GM19463 (cell line): ENCODE data around the gene PLCB4.

Source experiments
- ATAC-seq: cut with Tn5 transposase; IDR thresholded peaks from one replicate; pipeline ENCODE4 v1.9.1; 2021; ENCODE audit warnings: mild to moderate bottlenecking, moderate library complexity; ENCODE audit not compliant: unreplicated experiment

The PLCB4 gene

DNA sequence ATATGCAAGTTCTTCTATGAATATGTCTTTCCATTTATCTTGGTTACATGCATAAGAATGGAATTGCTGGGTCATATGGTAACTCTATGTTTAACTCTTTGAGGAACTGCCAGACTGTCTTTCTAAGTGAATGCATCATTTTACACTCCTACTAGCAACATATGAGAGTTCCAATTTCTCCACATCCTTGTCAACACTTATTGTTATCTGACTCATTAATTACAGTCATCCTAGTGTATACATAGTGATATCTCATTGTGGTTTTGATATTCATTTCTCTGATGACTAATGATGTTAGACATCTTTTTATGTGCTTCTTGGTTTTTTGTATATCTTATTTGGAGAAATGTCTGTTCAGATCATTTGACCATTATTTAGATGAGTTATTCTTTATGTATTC, 348.8 kb downstream of the PLCB4 start:
- no peak for ATAC-seq

DNA sequence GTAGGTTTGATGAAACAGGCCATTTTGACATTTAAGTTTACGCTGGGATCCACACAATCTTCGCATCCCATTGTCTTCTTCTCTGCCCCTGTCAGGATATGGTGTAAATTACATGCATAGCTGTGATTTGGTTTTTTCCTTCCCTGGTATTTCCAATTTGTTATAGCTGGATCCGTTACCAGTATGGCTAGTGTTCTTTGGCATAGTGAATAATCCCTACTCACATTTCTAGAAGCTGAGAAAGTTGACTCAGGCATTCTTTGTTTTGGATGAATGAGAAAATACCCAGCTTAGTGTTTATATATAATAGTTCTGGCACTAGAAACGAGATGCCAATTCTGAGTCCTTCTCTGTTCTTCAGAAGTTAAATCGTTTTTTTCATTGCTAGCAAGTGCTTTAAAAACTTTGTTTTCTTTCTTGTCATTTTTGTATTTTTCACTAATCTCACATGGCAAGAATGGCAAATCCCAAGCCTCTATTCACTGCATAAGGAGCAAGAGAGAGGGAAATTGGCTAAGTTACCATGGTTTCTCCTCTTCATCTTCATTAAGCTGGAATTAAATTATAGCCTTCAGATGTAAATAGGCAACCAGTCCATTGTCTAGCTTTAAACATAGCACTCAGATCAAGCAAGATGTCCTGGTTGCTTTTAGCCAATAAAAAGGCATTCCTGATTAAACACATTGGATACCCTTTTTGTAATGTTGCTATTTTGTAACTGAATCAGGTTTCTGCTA, 353.6 kb downstream of the PLCB4 start:
- ATAC-seq, result no peak

DNA sequence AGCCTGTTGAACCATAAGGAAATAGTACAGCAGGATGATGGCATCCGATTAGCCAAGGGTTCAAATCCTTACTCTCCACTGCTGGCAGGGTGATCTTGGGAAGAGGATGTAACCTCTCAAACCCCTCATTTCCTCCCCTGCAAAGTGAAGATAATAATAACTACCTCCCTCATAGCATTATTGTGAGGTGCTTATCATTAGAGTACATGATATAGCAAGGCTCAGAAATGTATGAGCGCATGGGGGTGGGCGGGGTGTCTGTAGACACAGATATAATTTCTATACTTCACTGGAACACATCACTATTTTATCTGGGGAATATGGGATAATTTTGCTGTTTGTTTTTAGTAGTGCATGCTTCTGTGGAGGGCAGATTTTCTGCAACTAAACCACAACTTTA, 355.7 kb downstream of the PLCB4 start:
- ATAC-seq, result no peak

DNA sequence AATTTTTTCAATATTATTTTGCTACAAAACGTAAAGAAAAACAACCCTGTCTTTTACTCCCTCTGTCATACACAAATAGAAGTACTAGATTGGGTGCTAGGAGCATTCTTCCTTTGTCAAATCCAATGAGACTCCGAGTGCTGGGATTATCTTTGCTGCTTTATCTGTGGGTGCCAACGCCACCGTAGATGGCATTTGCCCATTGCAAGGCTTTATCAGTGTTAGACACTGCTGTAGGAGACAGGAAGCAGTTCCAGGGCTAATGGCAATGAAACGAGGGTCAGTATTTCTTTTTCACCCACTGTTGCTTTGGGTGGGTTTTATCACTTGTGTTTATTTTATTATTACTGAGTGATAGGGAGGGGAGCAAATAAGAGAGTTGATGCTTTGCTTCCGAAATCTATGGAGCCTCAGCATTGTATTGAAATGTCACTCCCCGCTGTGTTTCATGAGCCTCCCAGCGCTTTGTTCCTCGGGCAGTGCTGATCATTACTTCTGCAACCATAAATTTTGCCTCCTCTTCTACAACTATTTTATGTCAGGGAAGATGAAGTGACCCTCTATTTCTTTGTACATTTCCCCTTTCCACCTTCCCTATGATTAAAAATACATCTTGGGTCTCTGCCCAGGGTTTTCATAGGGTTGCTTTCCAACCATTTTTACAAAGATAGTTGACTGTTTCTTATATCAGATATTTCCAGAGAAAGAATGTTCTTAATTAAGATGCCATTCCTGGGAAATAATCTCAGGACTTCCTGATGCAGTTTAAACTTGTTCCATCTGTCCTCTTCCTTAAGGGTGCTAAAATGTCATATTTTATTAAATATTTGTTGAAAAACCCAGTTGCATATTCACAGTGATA, 358.8 kb downstream of the PLCB4 start:
- no peak for ATAC-seq

DNA sequence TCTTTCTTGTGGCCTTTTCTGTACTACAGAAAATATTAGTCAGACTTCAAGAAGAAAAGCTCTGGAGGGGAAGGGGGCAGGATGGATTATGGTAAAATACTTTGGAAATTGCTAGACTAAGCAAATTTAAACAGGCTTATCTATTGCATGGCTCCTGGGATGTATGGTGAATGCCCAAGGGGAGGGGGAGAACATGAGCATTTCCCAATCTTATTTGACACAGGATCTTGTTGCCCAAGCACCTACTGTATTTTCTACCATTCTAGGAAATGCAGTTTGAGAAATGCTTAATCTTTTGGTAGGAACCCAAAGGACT, 359.4 kb downstream of the PLCB4 start:
- ATAC-seq, result no peak

DNA sequence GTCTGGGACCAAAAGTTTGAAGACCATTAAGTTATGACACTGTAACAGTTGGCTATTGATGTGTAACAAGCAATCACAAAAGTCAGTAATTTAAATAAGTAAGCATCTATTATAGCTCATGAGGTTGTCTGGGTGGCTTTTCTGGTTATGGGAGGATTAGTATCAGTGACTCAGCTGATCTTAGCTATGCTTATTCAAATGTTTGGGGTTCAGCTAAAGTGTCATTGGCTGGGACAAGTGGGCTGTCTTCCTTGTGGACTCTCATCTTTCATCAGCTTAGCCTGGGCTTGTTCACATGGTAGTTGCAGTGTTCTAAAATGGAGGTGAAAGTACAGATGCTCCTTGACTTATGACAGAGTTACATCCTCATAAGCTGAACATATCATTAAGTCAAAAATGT, 370.9 kb downstream of the PLCB4 start:
- no peak for ATAC-seq

DNA sequence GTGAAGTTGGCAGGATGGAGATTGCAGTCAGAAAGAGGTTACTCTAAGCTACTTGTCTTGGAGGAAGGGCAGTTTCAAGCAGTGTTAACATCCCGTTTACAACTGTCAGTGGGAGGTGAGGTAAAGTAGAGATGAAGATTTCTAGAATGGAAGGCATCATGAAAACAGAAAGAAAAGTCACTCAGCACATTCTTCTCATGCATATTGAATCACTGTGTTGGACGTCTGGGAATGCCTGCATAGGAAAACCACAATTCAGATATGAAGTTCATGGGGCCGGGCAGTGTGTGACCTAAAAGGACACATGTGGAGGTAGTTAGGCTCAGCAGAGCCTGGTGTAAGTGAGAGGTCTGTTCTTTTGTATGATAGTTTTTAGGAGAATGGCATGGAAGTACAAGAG, 372.0 kb downstream of the PLCB4 start:
- no peak for ATAC-seq

DNA sequence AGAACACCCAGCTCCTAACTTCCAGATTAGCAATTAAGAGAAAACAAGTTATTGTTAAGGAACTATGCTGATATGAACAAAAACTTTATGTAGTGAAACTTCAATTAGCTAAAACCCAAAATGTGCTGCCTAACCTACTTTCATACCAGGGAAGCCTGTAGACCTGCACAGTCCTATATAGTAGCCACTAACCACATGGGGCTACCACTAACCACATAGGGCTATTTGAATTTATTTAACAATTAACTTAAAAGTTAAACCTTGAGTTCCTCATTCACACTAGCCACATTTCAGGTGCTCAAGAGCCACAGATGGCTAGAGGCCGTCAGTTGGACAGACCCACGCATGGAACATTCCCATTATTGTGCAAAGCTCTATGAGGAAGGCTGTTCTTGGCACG, 373.1 kb downstream of the PLCB4 start:
- peak; percentile 77 for ATAC-seq

DNA sequence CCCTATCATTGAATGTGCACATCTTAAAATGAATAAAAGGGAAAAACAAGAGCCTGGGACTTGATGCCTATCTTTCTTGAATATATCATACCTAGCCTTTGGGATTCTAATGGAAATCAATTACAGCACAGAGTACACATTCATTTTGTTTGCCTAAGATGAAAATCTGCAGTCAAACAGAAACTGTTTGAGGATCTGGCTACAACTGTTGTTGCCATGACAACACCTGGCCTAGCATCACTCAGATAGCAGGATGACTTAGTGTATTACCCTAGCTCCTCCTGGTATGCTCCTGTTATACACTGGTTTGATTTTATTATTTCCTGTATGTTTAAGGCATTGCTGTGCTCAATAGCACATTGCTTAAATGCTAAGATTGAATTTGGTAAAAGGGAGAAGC, 374.0 kb downstream of the PLCB4 start:
- no peak for ATAC-seq

DNA sequence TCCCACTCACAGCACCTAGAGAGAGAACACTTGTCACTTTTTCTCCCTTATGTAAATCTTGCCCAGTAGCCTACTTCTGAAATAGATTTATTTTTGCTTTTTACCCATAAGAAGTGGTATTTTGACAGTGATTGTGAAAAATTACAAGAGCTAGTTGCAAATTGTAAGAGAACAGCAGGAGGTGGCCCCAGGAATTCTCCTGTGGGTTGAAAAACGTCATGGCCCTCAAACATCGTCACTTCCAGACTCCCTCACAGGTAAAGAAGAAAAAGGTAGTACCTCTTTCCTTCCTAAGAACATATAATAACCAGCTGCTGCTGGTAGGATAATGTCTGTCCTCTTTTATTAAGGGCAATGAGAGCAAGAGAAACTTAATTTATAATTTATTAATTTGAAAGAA, 376.0 kb downstream of the PLCB4 start:
- ATAC-seq, result no peak

DNA sequence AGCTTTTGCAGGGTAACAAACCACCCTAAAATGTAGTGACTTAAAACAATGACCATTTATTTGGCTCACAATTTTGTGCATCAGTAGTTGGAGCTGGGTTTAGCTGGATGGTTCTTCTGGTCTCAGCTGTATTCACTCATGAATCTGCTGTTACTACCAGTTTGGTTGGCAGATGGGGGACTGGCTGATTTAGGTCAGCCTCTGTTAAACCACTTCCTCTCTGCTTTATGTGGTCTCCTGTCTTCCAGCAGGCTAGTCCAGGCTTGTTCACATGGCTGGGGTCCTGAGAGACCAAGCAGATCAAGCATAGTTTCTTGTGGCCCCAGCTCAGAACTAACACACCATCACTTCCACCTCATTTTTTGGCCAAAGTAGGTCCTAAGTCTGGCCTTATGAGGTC, 378.3 kb downstream of the PLCB4 start:
- no peak for ATAC-seq

DNA sequence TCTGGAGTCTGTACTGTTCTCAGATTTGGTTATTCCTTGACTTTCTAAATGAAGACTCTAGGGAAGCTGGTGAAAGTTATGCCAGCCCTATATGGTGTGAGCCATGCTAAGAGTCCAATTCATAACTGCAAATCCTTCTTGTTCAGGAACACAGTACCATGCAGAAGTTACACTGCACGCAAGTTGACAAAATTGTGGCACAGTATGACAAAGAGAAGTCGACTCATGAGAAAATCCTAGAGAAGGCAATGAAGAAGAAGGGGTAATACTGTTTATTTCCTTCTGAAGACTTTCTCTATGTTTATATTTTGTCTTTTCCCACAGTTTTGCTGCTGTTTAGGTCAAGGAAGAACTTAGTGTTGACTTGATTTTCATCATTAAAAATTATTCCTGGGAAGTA, 384.3 kb downstream of the PLCB4 start:
- no peak for ATAC-seq

DNA sequence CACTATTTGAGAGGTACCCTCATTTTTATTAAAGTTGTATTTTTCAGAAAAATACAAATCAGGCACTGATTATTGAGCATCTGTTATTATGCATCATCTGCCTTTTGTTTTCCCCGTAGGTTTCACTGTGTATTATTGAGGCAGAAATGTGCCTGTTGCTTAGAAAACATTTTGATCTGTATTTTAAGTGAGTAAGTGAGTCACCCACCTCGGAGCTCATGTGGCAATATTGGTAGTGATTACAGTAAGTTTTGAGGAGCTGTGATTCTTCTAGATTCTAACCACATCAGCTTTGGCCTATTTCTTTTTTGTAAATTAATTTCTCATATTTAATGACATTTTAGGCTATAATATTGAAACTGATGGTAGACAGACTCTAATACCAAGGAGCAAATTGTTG, 385.9 kb downstream of the PLCB4 start:
- ATAC-seq, result no peak

DNA sequence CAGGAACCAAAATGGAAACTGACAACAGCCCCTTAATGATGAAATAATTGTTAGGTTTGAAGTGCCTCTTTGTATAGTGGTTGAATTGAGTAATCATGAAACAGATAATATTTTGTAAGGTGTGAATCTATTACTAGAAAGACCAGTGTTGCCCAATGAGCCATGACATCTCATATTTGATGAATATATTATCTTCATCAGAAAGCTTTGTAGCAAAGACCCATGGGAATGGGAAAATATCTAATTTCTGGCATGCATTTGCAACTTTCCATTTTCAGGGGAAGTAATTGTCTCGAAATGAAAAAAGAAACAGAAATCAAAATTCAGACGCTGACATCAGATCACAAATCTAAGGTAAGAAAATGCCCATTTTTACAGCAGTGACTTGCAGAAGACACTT, 388.2 kb downstream of the PLCB4 start:
- ATAC-seq, result no peak

DNA sequence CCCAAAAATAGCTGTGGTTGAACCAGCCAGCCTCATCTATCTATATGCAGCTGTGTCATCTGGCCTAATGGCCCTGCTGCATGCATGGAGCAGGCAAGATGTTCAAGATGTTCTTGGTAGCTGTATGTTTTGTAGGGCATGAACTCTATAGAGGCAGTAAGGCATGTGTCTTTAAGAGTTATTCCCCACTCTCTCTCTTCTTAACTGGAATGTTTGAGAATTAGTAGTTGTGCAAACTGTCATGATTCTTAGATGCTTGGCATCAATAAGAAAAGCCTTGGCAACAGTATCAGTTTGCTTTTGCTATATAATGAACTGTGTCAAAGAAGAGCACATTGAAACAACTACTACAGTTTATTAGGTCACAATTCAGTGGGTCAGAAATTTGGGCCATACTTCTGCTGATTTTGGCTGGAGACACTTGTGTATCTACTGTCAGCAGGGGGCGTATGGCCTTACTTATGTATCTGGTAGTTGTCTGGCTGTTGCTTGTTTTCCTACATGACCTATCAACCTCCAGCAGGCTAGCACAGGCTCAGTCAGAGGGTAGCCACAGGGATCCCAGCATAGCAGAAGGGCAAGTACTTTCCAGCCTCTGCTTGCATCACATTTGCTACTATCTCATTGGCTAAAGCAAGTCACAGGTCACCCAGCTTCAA, 389.4 kb downstream of the PLCB4 start:
- no peak for ATAC-seq

DNA sequence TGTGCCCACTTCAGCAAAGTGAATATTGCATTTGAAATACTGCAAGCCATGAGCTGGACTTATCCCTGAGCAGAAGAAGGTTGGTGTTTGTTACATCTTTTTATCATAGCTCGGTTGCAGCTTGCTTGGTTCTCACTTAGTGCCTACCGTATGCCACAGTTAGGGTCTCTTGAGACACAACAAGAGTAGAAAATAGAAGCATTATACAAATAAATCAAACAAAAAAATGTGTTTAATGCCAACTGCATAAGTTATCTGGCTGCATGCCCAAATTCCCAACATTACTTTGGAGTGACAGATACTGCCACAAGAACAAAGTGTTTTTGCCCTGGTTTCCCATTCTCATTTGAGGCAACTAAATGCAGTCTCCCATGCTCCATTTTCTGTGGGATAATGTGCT, 391.6 kb downstream of the PLCB4 start:
- no peak for ATAC-seq

DNA sequence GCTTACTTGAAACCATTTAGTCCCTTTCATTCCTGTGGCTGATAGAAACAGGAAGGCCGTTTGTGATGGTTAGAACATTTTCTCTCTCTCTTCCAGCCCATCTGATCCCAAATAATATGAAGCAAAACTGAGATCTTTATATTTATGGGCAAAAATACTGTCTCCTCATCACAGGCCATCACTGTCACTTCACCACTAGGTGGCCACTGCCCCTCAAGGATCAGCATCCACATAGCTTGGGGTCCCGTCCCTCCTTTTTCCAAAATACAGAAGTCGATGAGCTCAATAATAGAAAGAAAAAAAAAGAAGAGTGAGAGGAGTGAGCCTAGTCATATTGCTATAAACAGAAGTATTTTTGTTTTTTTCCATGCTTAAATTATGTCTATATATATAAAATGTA, 399.1 kb downstream of the PLCB4 start:
- ATAC-seq, result no peak

DNA sequence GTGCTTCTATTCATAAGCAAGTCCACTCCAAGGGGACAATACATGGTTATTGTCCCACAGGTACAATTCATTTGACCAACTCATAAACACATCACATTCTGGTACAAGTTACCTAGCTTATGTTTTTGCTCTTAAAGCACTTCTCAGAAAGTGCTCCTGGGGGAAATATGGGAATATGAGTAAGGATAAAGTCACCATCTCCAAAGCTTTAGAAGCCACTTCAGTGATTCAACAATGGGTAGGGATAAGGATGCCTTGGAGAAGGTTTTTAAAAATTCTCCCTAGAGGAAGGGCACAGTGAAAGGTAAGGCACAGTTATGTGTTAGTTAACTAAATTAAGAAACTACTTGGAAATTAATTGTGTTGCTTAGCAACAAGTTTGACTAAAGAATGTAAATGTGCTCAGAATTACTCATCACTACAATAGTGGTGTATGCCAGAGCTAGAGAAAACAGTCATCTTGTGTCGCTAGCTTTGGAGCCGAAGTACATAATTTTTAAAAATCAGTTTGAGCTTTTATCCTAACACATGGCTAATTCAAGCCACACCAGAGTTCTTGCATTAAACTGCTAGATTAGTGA, 406.0 kb downstream of the PLCB4 start:
- ATAC-seq, result no peak

DNA sequence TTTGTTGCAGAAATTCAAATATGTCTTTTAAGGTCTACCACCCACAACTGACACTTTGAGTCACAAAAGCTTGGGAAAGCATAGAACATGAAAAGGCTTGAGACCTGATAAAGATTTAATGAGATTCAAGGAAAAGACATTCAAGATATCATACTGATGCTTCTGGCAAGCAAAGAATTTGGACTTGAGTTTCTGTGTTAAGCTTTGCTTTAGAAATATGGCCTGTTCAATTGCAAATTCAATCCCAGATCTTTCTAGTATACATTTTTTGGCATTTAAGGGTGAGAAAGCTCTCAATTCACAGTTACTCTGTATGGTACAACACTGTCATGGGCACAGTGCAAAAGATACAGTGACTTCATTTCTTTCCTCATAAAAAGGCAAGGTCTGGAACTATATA, 406.6 kb downstream of the PLCB4 start:
- no peak for ATAC-seq

DNA sequence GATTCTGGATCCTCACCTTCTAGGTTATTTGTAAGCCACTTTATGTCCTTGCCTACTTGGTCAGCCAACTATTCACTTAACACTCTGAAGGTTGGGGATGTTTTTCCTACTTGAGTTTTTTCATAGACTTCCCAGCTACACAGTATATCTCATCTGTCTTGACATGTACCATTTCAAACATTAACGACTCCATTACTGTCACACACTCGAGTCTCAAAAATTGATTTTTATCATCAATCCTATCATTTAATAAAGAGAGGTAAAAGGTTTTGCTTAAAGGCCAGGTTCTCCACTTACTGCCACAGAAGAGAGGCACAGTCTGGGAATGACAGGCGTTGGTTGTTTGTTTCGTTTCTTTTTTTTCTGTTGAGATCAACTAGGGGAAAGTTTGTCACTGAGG, 407.3 kb downstream of the PLCB4 start:
- no peak for ATAC-seq

DNA sequence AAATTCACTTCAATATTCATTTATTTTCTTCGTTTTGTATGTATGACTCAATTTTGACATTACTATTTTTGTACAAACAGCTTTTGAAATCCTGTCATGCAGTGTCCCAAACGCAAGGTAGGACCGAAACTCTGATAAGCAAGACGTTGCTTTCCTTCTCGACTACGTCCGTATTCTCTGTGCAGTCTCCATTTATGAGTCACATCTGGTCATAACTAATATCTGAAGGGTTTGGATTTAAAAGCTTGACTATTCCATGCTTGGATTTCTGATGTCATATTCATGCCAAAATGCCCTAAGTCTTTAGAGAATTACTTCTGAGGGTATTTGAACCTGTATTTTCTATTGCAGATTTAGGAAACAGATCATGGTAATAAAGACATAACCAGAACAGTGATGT, 407.8 kb downstream of the PLCB4 start:
- ATAC-seq, result no peak

DNA sequence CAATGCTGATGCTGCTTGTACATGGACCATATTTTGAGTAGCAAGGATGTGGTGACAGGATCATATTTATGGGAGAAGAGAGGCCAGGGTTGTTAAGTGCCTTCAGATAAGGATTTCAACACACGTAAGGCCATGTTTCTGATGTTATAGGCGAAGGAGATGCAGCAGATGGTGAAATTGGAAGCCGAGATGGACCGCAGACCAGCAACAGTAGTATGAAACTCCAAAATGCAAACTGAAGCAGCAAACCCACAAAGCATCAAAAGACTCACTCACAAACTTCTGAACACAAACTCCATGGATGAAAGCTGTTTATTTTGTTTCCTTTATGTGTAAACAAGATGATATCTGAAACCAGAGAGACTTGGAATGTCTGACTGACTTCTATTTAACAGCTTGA, 409.9 kb downstream of the PLCB4 start:
- ATAC-seq, result no peak
